B cell (primary cell): ENCODE data around the gene CPA2. TPM values are rescaled to one million over a fixed set of nuclear protein-coding genes. Genes with fewer than 3 reads are reported as not detected.

ENCODE experiments used
- ATAC-seq: fragments of 200-7000 bp; cut with Tn5 transposase; one replicate; pipeline ENCODE4 v1.10.0; 2021; ENCODE audit warnings: low read depth, mild to moderate bottlenecking, moderate number of reproducible peaks, moderate library complexity
- CTCF ChIA-PET: fragments of 350-600 bp; sonication (Branson Sonifier 250); formaldehyde crosslinking; loops from one replicate; lab custom pipeline; 2021; ENCODE audit warnings: antibody characterized with exemption, inconsistent platforms; lab: Charles Lee
- POLR2A ChIA-PET: fragments of 350-600 bp; sonication (Branson Sonifier 250); formaldehyde crosslinking; loops from one replicate; lab custom pipeline; 2021; ENCODE audit warnings: antibody characterized with exemption; lab: Charles Lee
- DNase-seq: peaks from one replicate; pipeline ENCODE4 v3.0.0; 2013
- H2AFZ ChIP-seq: 2 replicates; pipeline ENCODE4 v1.6.1; 2012; ENCODE audit warnings: mild to moderate bottlenecking, low read depth, low read length; ENCODE audit not compliant: insufficient read depth, poor library complexity, severe bottlenecking
- H3K27ac ChIP-seq, 2 donors: 1 replicate in 1 of 2; 2 replicates in 1 of 2; pipeline ENCODE4 v1.5.1; 2012 to 2013; ENCODE audit warnings: low read length in 2 of 2, mild to moderate bottlenecking in 2 of 2, moderate library complexity in 1 of 2
- H3K27me3 ChIP-seq, 4 experiments: fragments of 200-600 bp in 1 of 4; sonication (generic) in 1 of 4; replicated peaks in 1 of 4; 1 replicate in 2 of 4; 2 replicates in 2 of 4; pipeline versions ENCODE4 v1.6.1 to v1.7.0; 2013 to 2016; ENCODE audit warnings: low read length in 3 of 4, mild to moderate bottlenecking in 2 of 4, mixed read lengths in 1 of 4, moderate library complexity in 1 of 4; ENCODE audit not compliant: insufficient read depth in 4 of 4, control insufficient read depth in 3 of 4; ENCODE audit errors: control extremely low read depth in 1 of 4
- H3K36me3 ChIP-seq, 2 experiments: replicated peaks in 1 of 2; 1 replicate in 1 of 2; 2 replicates in 1 of 2; pipeline versions ENCODE4 v1.6.1 to v1.7.1; 2013; ENCODE audit warnings: low read length in 1 of 2; ENCODE audit not compliant: insufficient read depth in 2 of 2, control insufficient read depth in 1 of 2; ENCODE audit errors: control extremely low read depth in 1 of 2, extremely low read depth in 1 of 2
- H3K4me1 ChIP-seq, 2 donors: fragments of 200-600 bp in 1 of 2; sonication (generic) in 1 of 2; 1 replicate in 1 of 2; 2 replicates in 1 of 2; pipeline versions ENCODE4 v1.5.1 to v1.6.1; 2013 to 2017; ENCODE audit warnings: low read length in 2 of 2; ENCODE audit not compliant: control insufficient read depth in 2 of 2, insufficient read depth in 2 of 2
- H3K4me2 ChIP-seq: replicated peaks from 2 replicates; pipeline ENCODE3; 2012; ENCODE audit warnings: mild to moderate bottlenecking, low read depth, low read length; ENCODE audit not compliant: poor library complexity, severe bottlenecking
- H3K4me3 ChIP-seq, 5 experiments: fragments of 200-600 bp in 1 of 5; sonication (generic) in 1 of 5; 1 replicate in 3 of 5; 2 replicates in 2 of 5; pipeline versions ENCODE4 v1.5.1 to v1.7.0; 2011 to 2016; ENCODE audit warnings: low read length in 4 of 5, mild to moderate bottlenecking in 4 of 5, low read depth in 2 of 5, control low read depth in 1 of 5, moderate library complexity in 1 of 5; ENCODE audit not compliant: insufficient read depth in 1 of 5; ENCODE audit errors: control extremely low read depth in 1 of 5, extremely low read depth in 1 of 5
- H3K79me2 ChIP-seq: fragments of 200-600 bp; sonication (generic); one replicate; pipeline ENCODE4 v1.6.0; 2016; ENCODE audit warnings: low read length; ENCODE audit not compliant: control insufficient read depth, insufficient read depth
- H3K9ac ChIP-seq: fragments of 200-600 bp; sonication (generic); 2 replicates; pipeline ENCODE4 v1.6.1; 2017; ENCODE audit warnings: mild to moderate bottlenecking, low read length, moderate library complexity
- H3K9me3 ChIP-seq, 3 donors: one replicate each; pipeline versions ENCODE4 v1.6.1 to v1.7.1; 2013; ENCODE audit warnings: low read length in 2 of 3; ENCODE audit not compliant: control insufficient read depth in 2 of 3, insufficient read depth in 1 of 3; ENCODE audit errors: control extremely low read depth in 1 of 3
- H4K20me1 ChIP-seq: 2 replicates; pipeline ENCODE4 v1.6.0; 2012; ENCODE audit warnings: mild to moderate bottlenecking, low read length; ENCODE audit not compliant: insufficient read depth, control insufficient read depth, poor library complexity, severe bottlenecking
- H3K27ac Mint-ChIP-seq: one replicate; pipeline ENCODE4 v1.8.0; 2021; ENCODE audit warnings: mixed read lengths
- H3K27me3 Mint-ChIP-seq: one replicate; pipeline ENCODE4 v1.8.0; 2021; ENCODE audit warnings: mixed read lengths
- H3K4me1 Mint-ChIP-seq: one replicate; pipeline ENCODE4 v1.8.0; 2021; ENCODE audit warnings: mixed read lengths
- H3K4me3 Mint-ChIP-seq: one replicate; pipeline ENCODE4 v1.8.0; 2021; ENCODE audit warnings: mixed read lengths
- H3K9me3 Mint-ChIP-seq: one replicate; pipeline ENCODE4 v1.8.0; 2022; ENCODE audit warnings: mixed read lengths; ENCODE audit not compliant: insufficient read depth
- EZH2 ChIP-seq: IDR thresholded peaks from 2 replicates; pipeline ENCODE4 v1.6.1; 2012; ENCODE audit warnings: borderline replicate concordance, low read depth, mild to moderate bottlenecking, moderate library complexity, low read length; ENCODE audit not compliant: insufficient read depth, poor library complexity, severe bottlenecking
- WGBS: methylation state at CpG from one replicate; pipeline ENCODE4 v1.1.5; 2013; ENCODE audit warnings: missing lambda C conversion rate; ENCODE audit not compliant: insufficient coverage; 5-methylcytosine and 5-hydroxymethylcytosine counted together
- intact Hi-C: fragments of 100-400 bp; cut with micrococcal nuclease; formaldehyde crosslinking; loops from one replicate; pipeline ENCODE4 v1.10.0; 2022
- polyA plus RNA-seq: library from polyadenylated mRNA; depleted of rRNA; stranded (reverse); fragments of >200 nt; gene quantifications from 2 replicates; pipeline ENCODE4 v1.2.3, GENCODE V29; 2012
- total RNA-seq, 2 donors: library from RNA; stranded (reverse); fragments of 120-200 nt in 1 of 2; gene quantifications; 1 replicate in 1 of 2; 2 replicates in 1 of 2; pipeline versions ENCODE4 v1.2.3 to v1.2.4, GENCODE V29; 2013 to 2022
- TF ChIP-seq, protein P1 (sequence below): fragments of 200-600 bp; IDR thresholded peaks from one replicate; pipeline ENCODE4 v1.8.0; 2022; ENCODE audit warnings: antibody characterized with exemption, mild to moderate bottlenecking

The CPA2 gene
- total and polyA plus RNA-seq, 2 donors (not counting 1 experiment from before 2014, with no cell fraction given) = not detected

GRCh38 chr7:130297628-130298543 lies 31.2 kb downstream of the CPA2 start:
- Mint-ChIP-seq H3K4me1 (peaks cover 6% of the 10 kb centered on the region), H3K9me3 (no peaks in the 10 kb centered on the region), H3K27ac (no peak overlapping the region), H3K4me3 (no peak overlapping the region), H3K27me3 (peaks cover 13% of the 10 kb centered on the region)
- Histone ChIP-seq H3K9me3 (no peaks in the 10 kb centered on the region), H2AFZ (no peak overlapping the region), H3K27ac (no peak overlapping the region), H3K4me2 (no peak overlapping the region), H3K4me3 (no peak overlapping the region), H3K36me3 (no peaks in the 10 kb centered on the region), H3K79me2 (no peaks in the 10 kb centered on the region), H4K20me1 (no peaks in the 10 kb centered on the region), H3K4me1 (peaks cover 8 to 10% of the 10 kb centered on the region in 2 donors), H3K9ac (no peak overlapping the region), H3K27me3 (peaks cover 0 to 3% (median 0%) of the 10 kb centered on the region in 4 experiments)
- no peak for TF ChIP-seq EZH2
- TF ChIP-seq, protein P1, sequence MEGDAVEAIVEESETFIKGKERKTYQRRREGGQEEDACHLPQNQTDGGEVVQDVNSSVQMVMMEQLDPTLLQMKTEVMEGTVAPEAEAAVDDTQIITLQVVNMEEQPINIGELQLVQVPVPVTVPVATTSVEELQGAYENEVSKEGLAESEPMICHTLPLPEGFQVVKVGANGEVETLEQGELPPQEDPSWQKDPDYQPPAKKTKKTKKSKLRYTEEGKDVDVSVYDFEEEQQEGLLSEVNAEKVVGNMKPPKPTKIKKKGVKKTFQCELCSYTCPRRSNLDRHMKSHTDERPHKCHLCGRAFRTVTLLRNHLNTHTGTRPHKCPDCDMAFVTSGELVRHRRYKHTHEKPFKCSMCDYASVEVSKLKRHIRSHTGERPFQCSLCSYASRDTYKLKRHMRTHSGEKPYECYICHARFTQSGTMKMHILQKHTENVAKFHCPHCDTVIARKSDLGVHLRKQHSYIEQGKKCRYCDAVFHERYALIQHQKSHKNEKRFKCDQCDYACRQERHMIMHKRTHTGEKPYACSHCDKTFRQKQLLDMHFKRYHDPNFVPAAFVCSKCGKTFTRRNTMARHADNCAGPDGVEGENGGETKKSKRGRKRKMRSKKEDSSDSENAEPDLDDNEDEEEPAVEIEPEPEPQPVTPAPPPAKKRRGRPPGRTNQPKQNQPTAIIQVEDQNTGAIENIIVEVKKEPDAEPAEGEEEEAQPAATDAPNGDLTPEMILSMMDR = no peak
- CTCF ChIA-PET = no interaction called here
- DNase-seq (no peak), ATAC-seq (no peak)
- WGBS = 96% methylated on average over 13 of the region's 20 CpGs
- POLR2A ChIA-PET = no interaction called here
- intact Hi-C loops = no loop called here
